Smooth muscle cell (in vitro differentiated cells): ENCODE measurements around the gene NT5M. TPM values are rescaled to one million over a fixed set of nuclear protein-coding genes. Genes with fewer than 3 reads are reported as not detected.

Source experiments
- DNase-seq: peaks from one replicate; lab custom pipeline; 2025; ENCODE audit not compliant: unreplicated experiment; lab: John Stamatoyannopoulos, UW
- H2AFZ ChIP-seq: fragments of 200-600 bp; sonication (generic); 2 replicates; pipeline ENCODE4 v1.6.0; 2016; ENCODE audit warnings: antibody characterized with exemption, low read depth, mild to moderate bottlenecking
- H3F3A ChIP-seq: fragments of 200-600 bp; sonication (generic); 2 replicates; pipeline ENCODE4 v1.6.0; 2017; ENCODE audit warnings: antibody characterized with exemption, low read depth
- H3K27ac ChIP-seq: fragments of 200-600 bp; sonication (generic); 2 replicates; pipeline ENCODE4 v1.5.1; 2016; ENCODE audit warnings: low read depth, mild to moderate bottlenecking
- H3K27me3 ChIP-seq: fragments of 200-600 bp; sonication (generic); 2 replicates; pipeline ENCODE4 v1.6.1; 2016; ENCODE audit warnings: low read depth, mild to moderate bottlenecking
- H3K36me3 ChIP-seq: fragments of 200-600 bp; sonication (generic); 2 replicates; pipeline ENCODE4 v1.5.1; 2016; ENCODE audit warnings: low read depth
- H3K4me1 ChIP-seq: fragments of 200-600 bp; sonication (generic); 2 replicates; pipeline ENCODE4 v1.5.1; 2016; ENCODE audit warnings: low read depth
- H3K4me2 ChIP-seq: fragments of 200-600 bp; sonication (generic); 2 replicates; pipeline ENCODE4 v1.6.0; 2016; ENCODE audit warnings: mild to moderate bottlenecking
- H3K4me3 ChIP-seq: fragments of 200-600 bp; sonication (generic); 2 replicates; pipeline ENCODE4 v1.5.1; 2016; ENCODE audit warnings: mild to moderate bottlenecking
- H3K79me2 ChIP-seq: fragments of 200-600 bp; sonication (generic); 2 replicates; pipeline ENCODE4 v1.6.0; 2016; ENCODE audit warnings: low read depth, mild to moderate bottlenecking
- H3K9ac ChIP-seq: fragments of 200-600 bp; sonication (generic); 2 replicates; pipeline ENCODE4 v1.6.0; 2016; ENCODE audit warnings: low read depth
- H3K9me3 ChIP-seq: fragments of 200-600 bp; sonication (generic); replicated peaks from 2 replicates; pipeline ENCODE4 v1.5.1; 2016; ENCODE audit warnings: low read depth
- H4K20me1 ChIP-seq: fragments of 200-600 bp; sonication (generic); 2 replicates; pipeline ENCODE4 v1.6.0; 2016; ENCODE audit warnings: low read depth
- CTCF ChIP-seq: fragments of 200-600 bp; sonication (generic); IDR thresholded peaks from 2 replicates; pipeline ENCODE4 v1.5.1; 2017; ENCODE audit warnings: borderline replicate concordance, mild to moderate bottlenecking, antibody characterized with exemption; ENCODE audit not compliant: insufficient read depth, poor library complexity, severe bottlenecking
- WGBS: methylation state at CpG from one replicate; pipeline ENCODE4 v1.1.7; 2016; ENCODE audit warnings: low lambda C conversion rate; 5-methylcytosine and 5-hydroxymethylcytosine counted together
- polyA plus RNA-seq: library from polyadenylated mRNA; unstranded; fragments of >200 nt; fragmentation: Nextera tagmentation; extraction: Ambion mirVana; gene quantifications from 2 replicates; pipeline ENCODE4 v1.2.1, GENCODE V29; 2016
- total RNA-seq: library from RNA; depleted of rRNA; stranded (reverse); fragments of >200 nt; gene quantifications from 2 replicates; pipeline ENCODE4 v1.2.3, GENCODE V29; 2014

Gene NT5M
- total and polyA plus RNA-seq, 2 experiments from 2014 or later, result 2.5 to 6.1 TPM

GRCh38 chr17:17341452-17341851 is 38.3 kb downstream of the NT5M start:
- H3K27ac ChIP-seq, result no peak overlapping the region
- H2AFZ ChIP-seq, result no peak overlapping the region
- no peak overlapping the region for H3K4me3 ChIP-seq
- H3K4me1 ChIP-seq, result no peaks in the 10 kb centered on the region
- H3K4me2 ChIP-seq, result no peak overlapping the region
- H3K36me3 ChIP-seq, result no peaks in the 10 kb centered on the region
- no peak overlapping the region for H3K9ac ChIP-seq
- H3F3A ChIP-seq, result no peaks in the 10 kb centered on the region
- H4K20me1 ChIP-seq, result no peaks in the 10 kb centered on the region
- DNase-seq, result no peak
- H3K27me3 ChIP-seq, result no peaks in the 10 kb centered on the region
- H3K9me3 ChIP-seq, result no peaks in the 10 kb centered on the region
- 89% methylated on average over 7 of the region's 7 CpGs for WGBS
- H3K79me2 ChIP-seq, result no peaks in the 10 kb centered on the region
- no peak for TF ChIP-seq CTCF

GRCh38 chr17:17342242-17342945 is 39.2 kb downstream of the NT5M start:
- no peak overlapping the region for H2AFZ ChIP-seq
- H3K9me3 ChIP-seq, result no peaks in the 10 kb centered on the region
- H3K27me3 ChIP-seq, result no peaks in the 10 kb centered on the region
- H4K20me1 ChIP-seq, result no peaks in the 10 kb centered on the region
- no peak for TF ChIP-seq CTCF
- H3K27ac ChIP-seq, result no peak overlapping the region
- DNase-seq, result no peak
- no peaks in the 10 kb centered on the region for H3K36me3 ChIP-seq
- H3F3A ChIP-seq, result no peaks in the 10 kb centered on the region
- no peak overlapping the region for H3K9ac ChIP-seq
- no peak overlapping the region for H3K4me2 ChIP-seq
- H3K4me1 ChIP-seq, result no peaks in the 10 kb centered on the region
- H3K4me3 ChIP-seq, result no peak overlapping the region
- WGBS, result 83% methylated on average over 17 of the region's 17 CpGs
- no peaks in the 10 kb centered on the region for H3K79me2 ChIP-seq

- Histone ChIP-seq H4K20me1 (no peaks in the 10 kb centered on the region), H3K79me2 (no peaks in the 10 kb centered on the region), H3K4me2 (no peak overlapping the region), H3F3A (no peaks in the 10 kb centered on the region), H3K27ac (no peak overlapping the region), H2AFZ (no peak overlapping the region), H3K4me3 (no peak overlapping the region), H3K4me1 (no peaks in the 10 kb centered on the region), H3K27me3 (no peaks in the 10 kb centered on the region), H3K9me3 (no peaks in the 10 kb centered on the region), H3K36me3 (no peaks in the 10 kb centered on the region), H3K9ac (no peak overlapping the region)
- no peak for DNase-seq
- WGBS, result 89% methylated on average over 13 of the region's 13 CpGs
- no peak for TF ChIP-seq CTCF
Observed at GRCh38 chr17:17343160-17343735, 40.1 kb downstream of the NT5M start.

- Histone ChIP-seq H3K4me1 (no peaks in the 10 kb centered on the region), H3K9me3 (no peaks in the 10 kb centered on the region), H3K4me2 (no peak overlapping the region), H4K20me1 (no peaks in the 10 kb centered on the region), H3K4me3 (no peak overlapping the region), H3K36me3 (no peaks in the 10 kb centered on the region), H2AFZ (no peak overlapping the region), H3F3A (no peaks in the 10 kb centered on the region), H3K27ac (no peak overlapping the region), H3K9ac (no peak overlapping the region), H3K79me2 (no peaks in the 10 kb centered on the region), H3K27me3 (no peaks in the 10 kb centered on the region)
- no peak for DNase-seq
- 92% methylated on average over 14 of the region's 14 CpGs for WGBS
- TF ChIP-seq CTCF, result no peak
Observed at GRCh38 chr17:17343896-17344506, 40.8 kb downstream of the NT5M start.
